Measurements from ENCODE around the gene UNC80. TPM values are rescaled to one million over a fixed set of nuclear protein-coding genes. Genes with fewer than 3 reads are reported as not detected.

Gene UNC80
- total and polyA plus RNA-seq, 2 of the 13 experiments (the other 11 are each of a cell fraction or from before 2014, with no cell fraction given), result not detected

DNA sequence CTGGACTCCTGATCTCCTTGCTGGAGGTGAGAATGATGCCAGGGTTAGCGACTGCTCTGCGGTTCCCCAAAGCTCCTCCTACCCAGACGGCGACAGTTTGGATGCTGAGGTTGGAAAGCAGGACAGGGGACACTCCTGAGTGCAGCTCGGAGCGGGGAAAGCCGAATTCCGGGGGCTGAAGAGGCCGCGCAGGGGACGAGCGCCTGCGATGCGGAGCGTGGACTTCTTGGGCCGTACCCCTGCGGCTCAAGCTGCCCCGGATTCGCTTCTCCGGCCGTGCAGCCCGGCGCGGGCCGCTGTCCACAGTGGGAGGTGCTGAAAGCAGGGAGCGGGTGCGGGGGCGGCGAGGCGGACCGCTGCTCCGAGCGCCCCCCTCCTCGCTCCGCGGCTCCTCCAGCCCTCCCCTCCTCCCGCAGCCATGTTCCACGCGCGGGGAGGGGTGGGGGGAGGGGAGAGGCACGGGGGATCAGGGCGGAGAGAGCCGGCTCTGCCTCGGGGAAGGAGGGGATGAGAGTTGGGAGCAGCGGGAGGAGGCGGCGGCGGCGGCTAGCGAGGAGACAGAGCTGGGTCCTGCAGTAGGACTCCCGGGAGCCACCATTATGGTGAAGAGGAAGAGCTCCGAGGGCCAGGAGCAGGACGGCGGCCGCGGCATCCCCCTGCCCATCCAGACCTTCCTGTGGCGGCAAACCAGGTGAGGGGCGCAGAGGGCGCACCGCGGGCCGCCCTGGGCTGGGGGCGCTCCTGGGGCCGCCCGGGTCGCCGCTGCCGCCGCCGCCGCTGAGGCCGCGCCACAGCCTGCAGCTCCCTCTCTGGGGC is at the start of gene UNC80 (continued):
- TF ChIP-seq HES4 (CRISPR knock-in tag; IDR thresholded peaks at IDR 0.05; ENCODE audit: borderline replicate concordance) (peak; percentile 99), PAX8 (CRISPR knock-in tag; IDR thresholded peaks at IDR 0.05; ENCODE audit: borderline replicate concordance) (peak; percentile 89; the same call in 1 of the 2 replicates), ZFAT (CRISPR knock-in tag; conservative IDR thresholded peaks at IDR 0.05) (no peak), ZNF572 (CRISPR knock-in tag; IDR thresholded peaks at IDR 0.05) (no peak), PRMT3 (CRISPR knock-in tag; IDR thresholded peaks at IDR 0.05; ENCODE audit: borderline replicate concordance, low read depth) (peak; percentile 97; the same call in 1 of the 2 replicates), MNT (IDR thresholded peaks at IDR 0.05) (no peak), NR3C1 (CRISPR knock-in tag; IDR thresholded peaks at IDR 0.05) (peak; percentile 91; the same call in 1 of the 2 replicates), PLRG1 (conservative IDR thresholded peaks at IDR 0.05) (no peak), ZNF773 (CRISPR knock-in tag; IDR thresholded peaks at IDR 0.05; ENCODE audit: borderline replicate concordance) (peak; percentile 99; the same call in 1 of the 2 replicates), ZNF644 (CRISPR knock-in tag; IDR thresholded peaks at IDR 0.05; ENCODE audit: low read depth) (0 out of 2 replicates have a peak, but pooled peaks have one; percentile 47), HNF1B (CRISPR knock-in tag; IDR thresholded peaks at IDR 0.05) (peak; percentile 64; the same call in 1 of the 2 replicates), ZNF501 (CRISPR knock-in tag; IDR thresholded peaks at IDR 0.05) (peak; percentile 74; the same call in 1 of the 2 replicates), NFIC (IDR thresholded peaks at IDR 0.05; ENCODE audit: low read length) (no peak)
- TF ChIP-seq, protein P1, sequence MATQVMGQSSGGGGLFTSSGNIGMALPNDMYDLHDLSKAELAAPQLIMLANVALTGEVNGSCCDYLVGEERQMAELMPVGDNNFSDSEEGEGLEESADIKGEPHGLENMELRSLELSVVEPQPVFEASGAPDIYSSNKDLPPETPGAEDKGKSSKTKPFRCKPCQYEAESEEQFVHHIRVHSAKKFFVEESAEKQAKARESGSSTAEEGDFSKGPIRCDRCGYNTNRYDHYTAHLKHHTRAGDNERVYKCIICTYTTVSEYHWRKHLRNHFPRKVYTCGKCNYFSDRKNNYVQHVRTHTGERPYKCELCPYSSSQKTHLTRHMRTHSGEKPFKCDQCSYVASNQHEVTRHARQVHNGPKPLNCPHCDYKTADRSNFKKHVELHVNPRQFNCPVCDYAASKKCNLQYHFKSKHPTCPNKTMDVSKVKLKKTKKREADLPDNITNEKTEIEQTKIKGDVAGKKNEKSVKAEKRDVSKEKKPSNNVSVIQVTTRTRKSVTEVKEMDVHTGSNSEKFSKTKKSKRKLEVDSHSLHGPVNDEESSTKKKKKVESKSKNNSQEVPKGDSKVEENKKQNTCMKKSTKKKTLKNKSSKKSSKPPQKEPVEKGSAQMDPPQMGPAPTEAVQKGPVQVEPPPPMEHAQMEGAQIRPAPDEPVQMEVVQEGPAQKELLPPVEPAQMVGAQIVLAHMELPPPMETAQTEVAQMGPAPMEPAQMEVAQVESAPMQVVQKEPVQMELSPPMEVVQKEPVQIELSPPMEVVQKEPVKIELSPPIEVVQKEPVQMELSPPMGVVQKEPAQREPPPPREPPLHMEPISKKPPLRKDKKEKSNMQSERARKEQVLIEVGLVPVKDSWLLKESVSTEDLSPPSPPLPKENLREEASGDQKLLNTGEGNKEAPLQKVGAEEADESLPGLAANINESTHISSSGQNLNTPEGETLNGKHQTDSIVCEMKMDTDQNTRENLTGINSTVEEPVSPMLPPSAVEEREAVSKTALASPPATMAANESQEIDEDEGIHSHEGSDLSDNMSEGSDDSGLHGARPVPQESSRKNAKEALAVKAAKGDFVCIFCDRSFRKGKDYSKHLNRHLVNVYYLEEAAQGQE (IDR thresholded peaks at IDR 0.05; ENCODE audit: borderline replicate concordance in 1 of 2, low read depth in 1 of 2, low read length in 2 of 2), result peak; percentile 92 to 99
- TF ChIP-seq, protein P2, sequence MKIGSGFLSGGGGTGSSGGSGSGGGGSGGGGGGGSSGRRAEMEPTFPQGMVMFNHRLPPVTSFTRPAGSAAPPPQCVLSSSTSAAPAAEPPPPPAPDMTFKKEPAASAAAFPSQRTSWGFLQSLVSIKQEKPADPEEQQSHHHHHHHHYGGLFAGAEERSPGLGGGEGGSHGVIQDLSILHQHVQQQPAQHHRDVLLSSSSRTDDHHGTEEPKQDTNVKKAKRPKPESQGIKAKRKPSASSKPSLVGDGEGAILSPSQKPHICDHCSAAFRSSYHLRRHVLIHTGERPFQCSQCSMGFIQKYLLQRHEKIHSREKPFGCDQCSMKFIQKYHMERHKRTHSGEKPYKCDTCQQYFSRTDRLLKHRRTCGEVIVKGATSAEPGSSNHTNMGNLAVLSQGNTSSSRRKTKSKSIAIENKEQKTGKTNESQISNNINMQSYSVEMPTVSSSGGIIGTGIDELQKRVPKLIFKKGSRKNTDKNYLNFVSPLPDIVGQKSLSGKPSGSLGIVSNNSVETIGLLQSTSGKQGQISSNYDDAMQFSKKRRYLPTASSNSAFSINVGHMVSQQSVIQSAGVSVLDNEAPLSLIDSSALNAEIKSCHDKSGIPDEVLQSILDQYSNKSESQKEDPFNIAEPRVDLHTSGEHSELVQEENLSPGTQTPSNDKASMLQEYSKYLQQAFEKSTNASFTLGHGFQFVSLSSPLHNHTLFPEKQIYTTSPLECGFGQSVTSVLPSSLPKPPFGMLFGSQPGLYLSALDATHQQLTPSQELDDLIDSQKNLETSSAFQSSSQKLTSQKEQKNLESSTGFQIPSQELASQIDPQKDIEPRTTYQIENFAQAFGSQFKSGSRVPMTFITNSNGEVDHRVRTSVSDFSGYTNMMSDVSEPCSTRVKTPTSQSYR (CRISPR knock-in tag; IDR thresholded peaks at IDR 0.05; ENCODE audit: borderline replicate concordance), result peak; percentile 83
- TF ChIP-seq, protein P3, sequence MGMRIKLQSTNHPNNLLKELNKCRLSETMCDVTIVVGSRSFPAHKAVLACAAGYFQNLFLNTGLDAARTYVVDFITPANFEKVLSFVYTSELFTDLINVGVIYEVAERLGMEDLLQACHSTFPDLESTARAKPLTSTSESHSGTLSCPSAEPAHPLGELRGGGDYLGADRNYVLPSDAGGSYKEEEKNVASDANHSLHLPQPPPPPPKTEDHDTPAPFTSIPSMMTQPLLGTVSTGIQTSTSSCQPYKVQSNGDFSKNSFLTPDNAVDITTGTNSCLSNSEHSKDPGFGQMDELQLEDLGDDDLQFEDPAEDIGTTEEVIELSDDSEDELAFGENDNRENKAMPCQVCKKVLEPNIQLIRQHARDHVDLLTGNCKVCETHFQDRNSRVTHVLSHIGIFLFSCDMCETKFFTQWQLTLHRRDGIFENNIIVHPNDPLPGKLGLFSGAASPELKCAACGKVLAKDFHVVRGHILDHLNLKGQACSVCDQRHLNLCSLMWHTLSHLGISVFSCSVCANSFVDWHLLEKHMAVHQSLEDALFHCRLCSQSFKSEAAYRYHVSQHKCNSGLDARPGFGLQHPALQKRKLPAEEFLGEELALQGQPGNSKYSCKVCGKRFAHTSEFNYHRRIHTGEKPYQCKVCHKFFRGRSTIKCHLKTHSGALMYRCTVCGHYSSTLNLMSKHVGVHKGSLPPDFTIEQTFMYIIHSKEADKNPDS (CRISPR knock-in tag; IDR thresholded peaks at IDR 0.05), result 0 out of 2 replicates have a peak, but pooled peaks have one; percentile 34
